B cell (primary cell): Measurements from ENCODE around the gene PAEP. TPM values are rescaled to one million over a fixed set of nuclear protein-coding genes. Genes with fewer than 3 reads are reported as not detected.

Source experiments
- ATAC-seq: fragments of 200-7000 bp; cut with Tn5 transposase; one replicate; pipeline ENCODE4 v1.10.0; 2021; ENCODE audit warnings: low read depth, mild to moderate bottlenecking, moderate number of reproducible peaks, moderate library complexity
- CTCF ChIA-PET: fragments of 350-600 bp; sonication (Branson Sonifier 250); formaldehyde crosslinking; loops from one replicate; lab custom pipeline; 2021; ENCODE audit warnings: antibody characterized with exemption, inconsistent platforms; lab: Charles Lee
- POLR2A ChIA-PET: fragments of 350-600 bp; sonication (Branson Sonifier 250); formaldehyde crosslinking; loops from one replicate; lab custom pipeline; 2021; ENCODE audit warnings: antibody characterized with exemption; lab: Charles Lee
- DNase-seq: peaks from one replicate; pipeline ENCODE4 v3.0.0; 2013
- H2AFZ ChIP-seq: 2 replicates; pipeline ENCODE4 v1.6.1; 2012; ENCODE audit warnings: mild to moderate bottlenecking, low read depth, low read length; ENCODE audit not compliant: insufficient read depth, poor library complexity, severe bottlenecking
- H3K27ac ChIP-seq, 2 donors: 1 replicate in 1 of 2; 2 replicates in 1 of 2; pipeline ENCODE4 v1.5.1; 2012 to 2013; ENCODE audit warnings: low read length in 2 of 2, mild to moderate bottlenecking in 2 of 2, moderate library complexity in 1 of 2
- H3K27me3 ChIP-seq, 4 experiments: fragments of 200-600 bp in 1 of 4; sonication (generic) in 1 of 4; replicated peaks in 1 of 4; 1 replicate in 2 of 4; 2 replicates in 2 of 4; pipeline versions ENCODE4 v1.6.1 to v1.7.0; 2013 to 2016; ENCODE audit warnings: low read length in 3 of 4, mild to moderate bottlenecking in 2 of 4, mixed read lengths in 1 of 4, moderate library complexity in 1 of 4; ENCODE audit not compliant: insufficient read depth in 4 of 4, control insufficient read depth in 3 of 4; ENCODE audit errors: control extremely low read depth in 1 of 4
- H3K36me3 ChIP-seq, 2 experiments: replicated peaks in 1 of 2; 1 replicate in 1 of 2; 2 replicates in 1 of 2; pipeline versions ENCODE4 v1.6.1 to v1.7.1; 2013; ENCODE audit warnings: low read length in 1 of 2; ENCODE audit not compliant: insufficient read depth in 2 of 2, control insufficient read depth in 1 of 2; ENCODE audit errors: control extremely low read depth in 1 of 2, extremely low read depth in 1 of 2
- H3K4me1 ChIP-seq, 2 donors: fragments of 200-600 bp in 1 of 2; sonication (generic) in 1 of 2; 1 replicate in 1 of 2; 2 replicates in 1 of 2; pipeline versions ENCODE4 v1.5.1 to v1.6.1; 2013 to 2017; ENCODE audit warnings: low read length in 2 of 2; ENCODE audit not compliant: control insufficient read depth in 2 of 2, insufficient read depth in 2 of 2
- H3K4me2 ChIP-seq: replicated peaks from 2 replicates; pipeline ENCODE3; 2012; ENCODE audit warnings: mild to moderate bottlenecking, low read depth, low read length; ENCODE audit not compliant: poor library complexity, severe bottlenecking
- H3K4me3 ChIP-seq, 5 experiments: fragments of 200-600 bp in 1 of 5; sonication (generic) in 1 of 5; 1 replicate in 3 of 5; 2 replicates in 2 of 5; pipeline versions ENCODE4 v1.5.1 to v1.7.0; 2011 to 2016; ENCODE audit warnings: low read length in 4 of 5, mild to moderate bottlenecking in 4 of 5, low read depth in 2 of 5, control low read depth in 1 of 5, moderate library complexity in 1 of 5; ENCODE audit not compliant: insufficient read depth in 1 of 5; ENCODE audit errors: control extremely low read depth in 1 of 5, extremely low read depth in 1 of 5
- H3K79me2 ChIP-seq: fragments of 200-600 bp; sonication (generic); one replicate; pipeline ENCODE4 v1.6.0; 2016; ENCODE audit warnings: low read length; ENCODE audit not compliant: control insufficient read depth, insufficient read depth
- H3K9ac ChIP-seq: fragments of 200-600 bp; sonication (generic); 2 replicates; pipeline ENCODE4 v1.6.1; 2017; ENCODE audit warnings: mild to moderate bottlenecking, low read length, moderate library complexity
- H3K9me3 ChIP-seq, 3 donors: one replicate each; pipeline versions ENCODE4 v1.6.1 to v1.7.1; 2013; ENCODE audit warnings: low read length in 2 of 3; ENCODE audit not compliant: control insufficient read depth in 2 of 3, insufficient read depth in 1 of 3; ENCODE audit errors: control extremely low read depth in 1 of 3
- H4K20me1 ChIP-seq: 2 replicates; pipeline ENCODE4 v1.6.0; 2012; ENCODE audit warnings: mild to moderate bottlenecking, low read length; ENCODE audit not compliant: insufficient read depth, control insufficient read depth, poor library complexity, severe bottlenecking
- H3K27ac Mint-ChIP-seq: one replicate; pipeline ENCODE4 v1.8.0; 2021; ENCODE audit warnings: mixed read lengths
- H3K27me3 Mint-ChIP-seq: one replicate; pipeline ENCODE4 v1.8.0; 2021; ENCODE audit warnings: mixed read lengths
- H3K4me1 Mint-ChIP-seq: one replicate; pipeline ENCODE4 v1.8.0; 2021; ENCODE audit warnings: mixed read lengths
- H3K4me3 Mint-ChIP-seq: one replicate; pipeline ENCODE4 v1.8.0; 2021; ENCODE audit warnings: mixed read lengths
- H3K9me3 Mint-ChIP-seq: one replicate; pipeline ENCODE4 v1.8.0; 2022; ENCODE audit warnings: mixed read lengths; ENCODE audit not compliant: insufficient read depth
- EZH2 ChIP-seq: IDR thresholded peaks from 2 replicates; pipeline ENCODE4 v1.6.1; 2012; ENCODE audit warnings: borderline replicate concordance, low read depth, mild to moderate bottlenecking, moderate library complexity, low read length; ENCODE audit not compliant: insufficient read depth, poor library complexity, severe bottlenecking
- WGBS: methylation state at CpG from one replicate; pipeline ENCODE4 v1.1.5; 2013; ENCODE audit warnings: missing lambda C conversion rate; ENCODE audit not compliant: insufficient coverage; 5-methylcytosine and 5-hydroxymethylcytosine counted together
- intact Hi-C: fragments of 100-400 bp; cut with micrococcal nuclease; formaldehyde crosslinking; loops from one replicate; pipeline ENCODE4 v1.10.0; 2022
- polyA plus RNA-seq: library from polyadenylated mRNA; depleted of rRNA; stranded (reverse); fragments of >200 nt; gene quantifications from 2 replicates; pipeline ENCODE4 v1.2.3, GENCODE V29; 2012
- total RNA-seq, 2 donors: library from RNA; stranded (reverse); fragments of 120-200 nt in 1 of 2; gene quantifications; 1 replicate in 1 of 2; 2 replicates in 1 of 2; pipeline versions ENCODE4 v1.2.3 to v1.2.4, GENCODE V29; 2013 to 2022
- TF ChIP-seq, protein P1 (sequence below): fragments of 200-600 bp; IDR thresholded peaks from one replicate; pipeline ENCODE4 v1.8.0; 2022; ENCODE audit warnings: antibody characterized with exemption, mild to moderate bottlenecking

Gene PAEP
- total and polyA plus RNA-seq, 2 donors (not counting 1 experiment from before 2014, with no cell fraction given) = not detected

DNA sequence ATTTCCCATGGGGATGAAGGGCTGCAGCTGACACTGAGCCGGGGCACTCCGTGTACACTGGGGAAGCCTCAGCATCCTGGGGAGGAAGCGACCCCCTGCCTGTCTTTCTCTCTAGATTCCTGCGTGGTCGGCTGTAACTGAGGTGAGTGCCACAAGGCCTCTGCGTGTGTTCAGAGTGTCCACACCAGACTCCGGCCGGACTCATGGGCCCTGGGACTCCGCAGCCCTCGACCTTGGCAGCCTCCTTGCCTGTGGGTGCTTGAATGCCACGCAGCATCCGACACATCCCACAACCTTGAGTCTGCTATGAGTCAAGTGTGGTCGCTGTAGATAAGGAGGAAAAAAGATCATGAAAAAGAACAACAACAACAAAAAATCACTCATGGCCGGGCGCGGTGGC lies 23.4 kb downstream of the PAEP start:
- ChIA-PET CTCF (no interaction called here), POLR2A (no interaction called here)
- Histone ChIP-seq H3K27me3 (no peaks in the 10 kb centered on the region), H3K27ac (no peak overlapping the region), H2AFZ (no peak overlapping the region), H3K4me3 (no peak overlapping the region), H3K4me2 (no peak overlapping the region), H3K9me3 (no peaks in the 10 kb centered on the region), H4K20me1 (no peaks in the 10 kb centered on the region), H3K9ac (no peak overlapping the region), H3K79me2 (no peaks in the 10 kb centered on the region), H3K4me1 (no peaks in the 10 kb centered on the region), H3K36me3 (no peaks in the 10 kb centered on the region)
- no peak for ATAC-seq
- Mint-ChIP-seq H3K27ac (no peak overlapping the region), H3K9me3 (no peaks in the 10 kb centered on the region), H3K4me1 (no peaks in the 10 kb centered on the region), H3K27me3 (peaks cover 10% of the 10 kb centered on the region), H3K4me3 (no peak overlapping the region)
- no peak for TF ChIP-seq EZH2
- TF ChIP-seq, protein P1, sequence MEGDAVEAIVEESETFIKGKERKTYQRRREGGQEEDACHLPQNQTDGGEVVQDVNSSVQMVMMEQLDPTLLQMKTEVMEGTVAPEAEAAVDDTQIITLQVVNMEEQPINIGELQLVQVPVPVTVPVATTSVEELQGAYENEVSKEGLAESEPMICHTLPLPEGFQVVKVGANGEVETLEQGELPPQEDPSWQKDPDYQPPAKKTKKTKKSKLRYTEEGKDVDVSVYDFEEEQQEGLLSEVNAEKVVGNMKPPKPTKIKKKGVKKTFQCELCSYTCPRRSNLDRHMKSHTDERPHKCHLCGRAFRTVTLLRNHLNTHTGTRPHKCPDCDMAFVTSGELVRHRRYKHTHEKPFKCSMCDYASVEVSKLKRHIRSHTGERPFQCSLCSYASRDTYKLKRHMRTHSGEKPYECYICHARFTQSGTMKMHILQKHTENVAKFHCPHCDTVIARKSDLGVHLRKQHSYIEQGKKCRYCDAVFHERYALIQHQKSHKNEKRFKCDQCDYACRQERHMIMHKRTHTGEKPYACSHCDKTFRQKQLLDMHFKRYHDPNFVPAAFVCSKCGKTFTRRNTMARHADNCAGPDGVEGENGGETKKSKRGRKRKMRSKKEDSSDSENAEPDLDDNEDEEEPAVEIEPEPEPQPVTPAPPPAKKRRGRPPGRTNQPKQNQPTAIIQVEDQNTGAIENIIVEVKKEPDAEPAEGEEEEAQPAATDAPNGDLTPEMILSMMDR = no peak
- 70% methylated on average over 13 of the region's 16 CpGs for WGBS
- no peak for DNase-seq
- intact Hi-C loops = no loop called here

DNA sequence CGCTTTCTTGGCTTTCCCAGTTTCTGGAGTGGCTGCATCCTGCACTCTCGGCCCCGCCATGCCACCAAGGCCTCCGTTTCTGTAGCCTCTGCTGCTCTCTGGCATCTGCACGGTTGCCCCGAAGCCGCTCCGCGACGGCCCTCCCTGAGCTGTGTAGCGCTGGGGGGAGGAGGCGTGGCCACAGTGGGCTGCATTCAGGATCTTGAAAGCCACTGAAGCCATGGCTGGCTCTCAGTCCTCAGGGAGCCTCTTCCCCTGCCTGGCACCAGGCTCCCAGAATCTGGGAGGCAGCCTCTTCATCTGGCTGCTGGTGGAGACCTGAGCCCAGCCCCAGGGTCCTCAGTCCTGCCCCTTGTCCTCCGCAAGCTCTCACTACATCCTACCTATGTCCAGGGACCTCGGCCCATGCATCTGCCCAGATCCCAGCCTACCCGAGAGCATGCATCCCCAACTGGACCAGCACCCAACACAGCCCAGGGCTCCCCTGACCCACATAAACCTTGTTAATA lies 25.1 kb downstream of the PAEP start:
- Histone ChIP-seq H2AFZ (no peak overlapping the region), H3K4me2 (no peak overlapping the region), H3K4me1 (no peaks in the 10 kb centered on the region), H3K9me3 (no peaks in the 10 kb centered on the region), H3K27ac (no peak overlapping the region), H3K27me3 (no peaks in the 10 kb centered on the region), H3K36me3 (no peaks in the 10 kb centered on the region), H3K9ac (no peak overlapping the region), H3K4me3 (no peak overlapping the region), H4K20me1 (no peaks in the 10 kb centered on the region), H3K79me2 (no peaks in the 10 kb centered on the region)
- 82% methylated on average over 15 of the region's 15 CpGs for WGBS
- no peak overlapping the region for H3K4me3 Mint-ChIP-seq
- intact Hi-C loops = no loop called here
- H3K4me1 Mint-ChIP-seq = no peaks in the 10 kb centered on the region
- ChIA-PET CTCF (no interaction called here), POLR2A (no interaction called here)
- H3K27me3 Mint-ChIP-seq = peaks cover 14% of the 10 kb centered on the region
- no peak for ATAC-seq
- no peak for DNase-seq
- H3K27ac Mint-ChIP-seq = no peak overlapping the region
- TF ChIP-seq, protein P1 = no peak
- TF ChIP-seq EZH2 = no peak
- no peaks in the 10 kb centered on the region for H3K9me3 Mint-ChIP-seq
